Activated effector memory CD4-positive, alpha-beta T cell treated with anti-CD3 and anti-CD28 coated beads, Interleukin-2, amount 50 U/mL, for 16 hours (primary cell): ENCODE results near the gene SYNGR1.
"Not testable (repeated sequence)": the region's sequence is repeated elsewhere in the genome, so short reads cannot be mapped to it uniquely, and the experiment has no call there.

Experiments
- DNase-seq: peaks from one replicate; pipeline ENCODE4 v3.0.0-alpha.2; 2020

Gene SYNGR1

DNA sequence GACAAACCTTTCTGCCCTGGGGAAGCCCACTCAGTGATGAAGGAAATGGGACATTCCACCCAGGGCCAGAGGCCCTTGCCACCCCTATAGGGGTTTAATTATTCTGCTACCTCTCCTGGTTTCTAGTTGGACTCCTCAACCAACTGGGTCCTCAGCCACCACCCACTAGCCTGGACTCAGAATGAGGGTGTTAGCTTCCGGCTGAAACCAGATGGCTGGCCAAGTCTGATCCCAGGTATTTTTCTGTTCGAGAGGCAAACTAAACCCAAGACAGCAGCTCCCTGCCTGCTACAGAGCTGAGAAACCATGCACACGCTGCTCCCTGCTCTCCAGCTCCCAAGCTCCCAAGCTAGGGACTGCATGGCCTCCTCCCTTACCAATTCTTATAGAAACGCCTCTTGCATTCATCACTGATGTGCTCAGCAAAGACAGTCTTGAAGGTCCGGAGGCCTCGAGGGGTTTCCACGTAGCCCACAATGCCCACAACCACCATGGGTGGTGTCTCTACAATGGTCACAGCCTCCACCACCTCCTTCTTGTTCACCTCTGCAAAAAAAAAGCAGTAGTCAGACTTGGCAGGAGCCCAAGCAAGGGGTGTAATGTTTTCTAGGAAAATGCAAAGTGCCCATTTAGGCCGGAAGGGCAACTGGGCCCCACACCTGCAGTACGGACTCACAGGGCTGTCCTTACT lies 32.6 kb upstream of the SYNGR1 start:
- DNase-seq = peak; percentile 70

DNA sequence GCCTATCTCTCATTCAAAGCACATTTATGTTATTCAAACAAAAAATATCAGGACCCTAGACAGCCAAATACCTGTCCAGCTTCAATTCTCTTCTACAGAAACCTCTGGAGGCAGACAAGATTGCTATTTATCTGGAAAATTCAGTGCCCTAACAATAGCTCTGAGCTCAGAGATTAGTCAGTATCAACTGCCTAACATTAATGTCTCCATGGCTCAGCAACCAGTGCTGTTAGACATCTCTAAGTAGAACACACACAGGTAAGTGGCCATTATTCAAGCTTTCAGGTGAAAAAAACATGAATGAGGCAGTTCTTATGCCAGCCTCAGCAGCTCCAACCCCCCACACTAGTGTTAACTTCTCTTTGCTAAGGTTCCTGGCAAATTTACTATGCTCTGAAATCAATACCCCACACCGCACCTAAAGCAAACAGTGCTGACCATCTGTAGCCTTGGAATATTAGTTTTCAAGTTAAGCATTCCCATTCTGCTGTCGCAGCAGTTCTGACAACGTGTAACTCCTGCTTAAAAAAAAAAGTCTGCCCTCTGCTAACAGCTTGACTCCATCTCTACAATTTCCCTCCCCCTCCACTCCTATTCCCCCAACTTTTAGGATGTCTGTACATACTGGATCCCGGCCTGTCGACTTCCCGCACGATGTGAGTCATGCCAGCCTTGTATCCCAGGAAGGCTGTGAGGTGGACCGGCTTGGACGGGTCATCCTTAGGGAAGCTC lies 31.9 kb upstream of the SYNGR1 start:
- DNase-seq = no peak

DNA sequence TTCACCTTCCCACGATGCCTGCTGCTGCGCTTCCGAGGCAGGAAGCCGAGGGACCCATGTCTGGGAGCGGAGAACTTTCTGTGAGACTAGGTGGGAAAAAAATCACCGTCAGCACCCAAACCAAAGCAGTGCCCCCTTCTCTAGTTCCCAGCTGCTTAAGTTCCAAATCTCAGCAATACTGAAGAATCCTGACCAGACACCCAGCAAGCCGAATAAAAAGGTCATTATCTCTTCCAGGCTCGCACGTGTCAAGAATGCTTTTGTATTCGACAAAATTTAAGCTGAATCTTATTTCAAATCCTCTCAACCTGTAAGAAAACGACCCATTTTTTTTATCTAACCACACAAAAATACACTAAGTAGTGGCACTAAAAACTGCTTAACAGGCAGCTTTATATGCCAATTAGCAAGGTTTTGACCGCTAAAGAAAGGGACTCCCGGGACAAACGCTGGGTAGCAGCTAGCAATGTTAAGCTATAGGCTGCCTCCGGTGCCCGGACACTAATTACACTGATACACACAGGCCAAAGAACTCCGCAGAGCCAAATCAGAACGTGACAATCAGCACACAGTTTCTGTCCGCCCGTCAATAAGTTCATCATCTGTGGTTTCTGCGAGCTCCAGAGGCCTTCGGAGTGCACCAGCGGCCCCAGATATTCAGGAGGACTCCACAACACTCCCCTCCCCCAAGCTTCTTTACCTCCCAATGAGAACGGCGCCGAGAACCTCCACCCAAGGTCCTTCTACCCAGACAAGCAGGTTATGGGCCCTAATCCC lies 31.1 kb upstream of the SYNGR1 start:
- no peak for DNase-seq

DNA sequence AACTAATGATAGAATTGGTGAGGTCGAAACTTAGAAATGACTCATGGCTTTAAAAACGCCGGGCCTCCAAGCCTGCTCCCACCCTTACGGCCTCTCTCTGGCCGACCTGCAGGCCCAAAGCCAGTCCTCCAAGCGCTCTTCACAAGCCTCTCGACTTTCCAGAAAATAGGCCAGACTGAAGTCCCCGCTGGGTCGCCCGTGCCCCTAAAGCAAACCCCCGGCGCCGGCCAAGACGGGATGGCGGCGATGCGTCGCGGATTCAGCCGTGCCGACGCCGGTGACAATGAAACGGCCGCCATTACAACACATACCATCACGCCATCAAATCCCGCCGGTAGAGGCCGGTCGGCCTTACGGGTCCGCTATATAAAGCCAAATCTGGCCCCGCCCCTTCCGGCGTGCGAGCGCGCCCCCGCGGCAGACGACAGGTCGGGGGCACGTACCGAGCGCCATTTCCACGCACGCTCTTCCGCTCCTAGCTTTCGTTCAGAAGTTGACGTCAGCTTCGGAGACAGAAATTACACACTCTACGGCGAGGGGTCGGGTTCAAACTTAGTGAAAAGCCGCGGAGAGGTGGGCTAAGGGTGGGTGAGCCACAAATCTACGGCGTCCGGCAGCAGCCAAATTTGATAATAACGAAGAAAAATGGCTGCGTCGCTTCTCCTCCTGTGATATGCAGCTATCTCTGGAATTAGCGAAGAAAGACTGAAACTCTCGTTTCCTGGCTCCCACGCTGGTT lies 30.3 kb upstream of the SYNGR1 start, which contains the start of gene RPL3:
Gene RPL3 (minus strand): TSS at position 340 of the 739 bp plus-strand sequence. CDS start 26 bp downstream, at position 314.
- peak; percentile 99 for DNase-seq

DNA sequence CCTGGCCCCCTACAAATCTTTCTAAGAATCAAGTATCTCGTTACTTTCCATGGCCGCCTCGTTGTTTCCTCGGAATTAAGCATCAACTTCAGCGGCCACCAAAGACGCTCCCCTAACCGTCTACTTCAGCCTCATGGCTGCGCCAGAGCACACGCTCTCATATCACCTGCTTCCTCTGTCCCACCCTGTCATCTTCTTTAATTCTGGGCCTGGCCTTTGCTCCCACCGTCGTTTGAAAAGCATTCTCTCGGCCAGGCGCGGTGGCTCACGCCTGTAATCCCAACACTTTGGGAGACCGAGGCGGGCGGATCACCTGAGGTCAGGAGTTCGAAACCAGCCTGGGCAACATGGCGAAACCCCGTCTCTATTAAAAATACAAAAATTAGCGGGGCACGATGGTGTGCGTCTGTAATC lies 29.2 kb upstream of the SYNGR1 start:
- not testable (repeated sequence) for DNase-seq

DNA sequence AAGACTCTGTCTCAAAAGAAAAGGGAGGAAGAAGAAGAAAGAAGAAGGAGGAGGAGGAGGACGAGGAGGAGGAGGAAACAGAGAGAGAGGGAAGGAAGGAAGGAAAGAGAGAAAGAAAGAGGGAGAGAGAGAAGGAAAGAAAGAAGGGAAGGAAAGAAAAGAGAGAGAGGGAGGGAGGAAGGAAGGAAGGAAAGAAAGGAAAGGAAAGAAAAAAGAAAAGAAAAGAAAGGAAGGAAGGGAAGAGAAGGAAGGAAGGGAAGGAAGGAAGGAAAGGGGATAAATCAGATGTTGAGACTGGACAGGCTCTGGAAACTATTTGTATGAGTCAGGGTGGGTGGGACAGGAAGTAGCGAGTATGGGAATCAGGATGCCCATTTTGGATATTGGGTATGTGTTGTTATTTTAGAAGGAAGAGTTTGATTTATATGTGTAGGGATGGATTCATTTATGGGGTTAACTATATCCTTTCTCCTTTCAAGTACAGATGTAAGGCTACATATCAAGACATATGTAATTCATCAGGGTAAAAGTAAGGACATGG lies 24.3 kb upstream of the SYNGR1 start:
- no peak for DNase-seq

DNA sequence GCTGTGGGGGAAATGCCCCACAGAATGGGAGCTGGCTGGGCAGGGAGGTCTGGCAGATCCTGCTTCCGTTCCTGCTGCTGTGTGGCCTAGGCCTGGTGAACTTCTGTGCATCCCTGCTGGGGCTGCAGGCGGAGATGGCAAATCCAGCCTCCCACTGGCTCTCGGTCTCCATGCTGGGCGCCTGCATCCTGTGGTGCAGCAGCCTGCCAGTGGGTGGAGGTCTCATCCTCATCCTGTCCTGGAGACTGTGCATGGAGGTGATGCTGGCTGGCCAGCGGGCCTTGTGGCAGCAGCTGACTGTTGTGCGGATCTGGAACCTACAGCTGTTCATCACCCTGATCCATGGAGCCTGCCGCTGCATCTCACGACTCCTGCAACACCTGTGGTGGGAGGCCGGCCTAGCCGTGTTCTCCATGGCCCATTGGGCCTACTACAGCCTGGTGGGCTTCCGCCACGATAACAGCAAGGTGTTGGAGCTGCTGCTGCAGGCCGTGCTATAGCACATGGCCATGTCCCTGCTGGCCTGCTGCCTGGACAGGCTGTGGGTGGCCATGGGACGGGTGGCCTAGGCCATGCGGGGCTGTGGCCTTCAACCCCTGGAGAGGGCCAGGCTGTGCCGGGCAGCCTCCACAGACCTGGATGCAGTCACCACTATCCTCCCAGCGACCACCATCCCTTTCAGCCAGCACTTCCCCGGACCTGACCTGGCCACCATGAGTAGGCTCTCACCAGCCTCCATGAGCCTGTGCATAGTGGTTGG lies 21.6 kb upstream of the SYNGR1 start:
- no peak for DNase-seq

DNA sequence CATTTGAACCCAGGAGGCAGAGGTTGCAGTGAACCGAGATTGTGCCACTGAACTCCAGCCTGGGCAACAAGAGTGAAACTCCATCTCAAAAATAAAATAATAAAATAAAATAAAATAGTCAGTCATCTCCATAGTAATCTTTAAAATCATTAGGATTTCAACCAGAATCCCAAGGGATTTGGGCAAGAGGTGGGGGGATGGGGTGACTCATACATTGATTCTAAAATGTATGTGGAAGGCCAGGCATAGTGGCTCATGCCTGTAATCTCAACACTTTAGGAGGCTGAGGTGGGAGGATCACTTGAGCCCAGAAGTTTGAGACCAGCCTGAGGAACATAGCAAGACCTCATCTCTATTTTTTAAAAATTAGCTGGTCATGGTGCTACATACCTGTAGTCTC lies 19.2 kb upstream of the SYNGR1 start:
- DNase-seq = not testable (repeated sequence)

DNA sequence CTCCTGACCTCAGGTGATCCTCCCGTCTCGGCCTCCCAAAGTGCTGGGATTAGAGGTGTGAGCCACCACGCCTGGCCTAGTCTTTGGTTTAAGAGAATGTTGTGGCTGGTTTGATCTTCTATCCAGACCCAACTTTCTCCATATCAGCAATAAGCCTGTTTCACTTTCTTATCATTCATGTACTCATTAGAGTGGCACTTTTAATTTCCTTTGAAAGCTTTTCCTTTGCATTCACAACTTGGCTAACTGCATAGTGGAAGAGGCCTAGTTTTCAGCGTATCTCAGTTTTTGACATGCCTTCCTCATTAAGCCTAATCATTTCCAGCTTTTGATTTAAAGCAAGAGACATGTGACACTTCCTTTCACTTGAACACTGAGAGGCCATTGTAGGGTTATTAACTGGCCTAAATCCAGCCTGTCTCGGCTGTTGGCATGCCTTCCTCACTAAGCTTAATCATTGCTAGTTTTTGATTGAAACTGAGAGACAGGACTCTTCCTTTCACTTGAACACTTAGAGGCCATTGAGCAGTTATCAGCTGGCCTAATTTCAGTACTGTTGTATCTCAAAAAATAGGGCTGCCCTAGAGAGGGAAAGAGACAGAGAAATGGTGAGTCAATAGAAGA lies 17.2 kb upstream of the SYNGR1 start:
- no peak for DNase-seq

DNA sequence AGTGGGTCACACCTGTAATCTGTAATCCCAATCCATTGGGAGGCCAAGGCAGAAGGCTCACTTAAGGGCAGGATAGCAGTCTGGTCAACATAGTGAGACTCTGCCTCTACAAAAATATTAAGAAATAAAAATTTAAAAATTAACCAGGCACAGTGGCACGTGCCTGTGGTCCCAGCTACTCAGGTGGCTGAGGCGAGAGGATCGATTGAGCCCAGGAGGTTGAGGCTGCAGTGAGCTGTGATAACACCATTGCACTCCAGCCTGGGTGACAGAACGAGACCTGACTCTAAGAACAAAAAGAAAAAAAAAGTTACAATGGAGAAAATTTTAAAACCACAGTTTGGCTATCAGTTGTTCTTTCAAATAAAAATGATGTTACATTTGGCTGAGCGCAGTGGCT lies 13.4 kb upstream of the SYNGR1 start:
- no peak for DNase-seq

DNA sequence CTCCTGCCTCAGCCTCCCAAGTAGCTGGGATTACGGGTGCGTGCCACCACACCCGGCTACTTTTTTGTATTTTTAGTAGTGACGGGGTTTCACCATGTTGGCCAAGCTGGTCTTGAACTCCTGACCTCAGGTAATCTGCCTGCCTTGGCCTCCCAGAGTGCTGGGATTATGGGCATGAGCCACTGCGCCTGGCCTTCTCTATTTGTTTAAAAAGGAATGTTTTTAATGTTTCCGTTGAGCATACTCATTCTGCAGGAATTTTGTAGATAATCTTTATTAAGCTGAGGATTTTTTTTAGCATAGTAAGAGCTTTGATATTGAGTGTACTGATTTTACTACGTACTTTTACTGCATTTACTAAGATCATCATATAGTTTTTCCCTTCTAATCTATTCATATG lies 10.0 kb upstream of the SYNGR1 start:
- not testable (repeated sequence) for DNase-seq

DNA sequence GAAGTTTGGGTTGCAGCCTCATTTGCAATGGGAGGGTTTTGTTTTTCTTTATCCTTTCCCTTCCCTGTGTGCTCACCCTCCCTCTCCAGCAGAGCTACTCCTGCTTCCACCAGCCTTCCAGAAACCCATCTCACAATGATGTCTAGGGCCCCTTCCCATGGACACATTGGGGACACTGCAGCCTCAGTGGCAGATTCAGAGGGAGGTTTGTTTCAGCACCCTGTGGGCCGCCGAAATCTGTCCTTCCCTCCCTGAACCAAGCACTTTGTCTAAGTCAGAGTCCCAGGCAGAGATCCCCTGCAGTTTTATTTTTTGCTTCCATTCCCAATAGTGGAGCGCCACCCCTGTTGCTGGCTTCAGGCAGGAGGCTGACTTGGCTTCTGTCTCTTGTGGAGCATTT lies 8.6 kb upstream of the SYNGR1 start:
- no peak for DNase-seq

DNA sequence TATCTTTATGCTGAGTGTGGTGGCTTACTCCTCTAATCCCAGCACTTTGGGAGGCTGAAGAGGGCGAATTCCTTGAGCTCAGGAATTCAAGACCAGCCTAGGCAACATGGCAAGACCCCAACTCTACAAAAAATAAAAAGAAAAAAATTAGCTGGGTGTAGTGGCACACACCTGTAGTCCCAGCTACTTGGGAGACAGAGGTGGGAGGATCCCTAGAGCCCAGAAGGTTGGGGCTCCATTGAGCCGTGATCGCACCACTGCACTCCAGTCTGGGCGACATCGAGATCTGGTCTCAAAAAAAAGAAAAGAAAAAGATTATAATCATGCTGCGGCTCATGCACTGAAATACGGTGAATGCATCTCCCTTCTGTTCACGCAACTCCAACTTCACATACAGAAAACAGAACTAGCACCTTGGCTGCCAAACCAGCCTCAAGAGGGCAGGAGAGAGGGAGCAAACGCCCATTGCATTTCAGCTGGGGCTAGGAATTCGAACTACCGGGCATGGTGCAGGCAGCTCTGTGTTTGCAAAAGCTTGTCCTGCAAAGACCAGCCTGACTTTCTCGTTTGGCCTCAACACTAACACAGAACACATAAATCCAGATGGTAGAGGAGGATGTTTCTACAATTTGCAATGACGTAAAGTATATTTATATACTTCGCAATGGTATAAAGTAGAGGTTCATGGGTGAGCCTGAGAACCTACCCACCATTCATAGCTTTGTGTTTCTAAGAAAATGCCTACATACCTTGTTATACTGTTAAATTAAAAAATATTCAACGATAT lies 6.3 kb upstream of the SYNGR1 start:
- peak; percentile 77 for DNase-seq

DNA sequence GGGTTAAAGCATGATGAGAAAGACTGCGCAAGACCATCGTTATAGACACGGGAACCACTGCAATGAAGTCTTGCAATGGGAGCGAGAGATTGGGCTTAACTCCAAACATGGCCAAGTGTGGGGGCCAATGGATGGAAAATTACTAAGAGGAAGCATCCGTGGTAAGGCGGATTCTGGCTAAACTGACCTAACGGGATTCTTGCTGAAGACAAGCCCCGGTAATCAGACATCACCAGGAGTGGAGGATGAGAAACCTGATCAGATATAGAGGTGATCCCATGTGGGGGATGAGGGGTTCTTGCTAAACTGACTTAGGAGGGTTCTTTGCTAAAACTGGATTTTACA lies 5.8 kb upstream of the SYNGR1 start:
- DNase-seq = no peak

DNA sequence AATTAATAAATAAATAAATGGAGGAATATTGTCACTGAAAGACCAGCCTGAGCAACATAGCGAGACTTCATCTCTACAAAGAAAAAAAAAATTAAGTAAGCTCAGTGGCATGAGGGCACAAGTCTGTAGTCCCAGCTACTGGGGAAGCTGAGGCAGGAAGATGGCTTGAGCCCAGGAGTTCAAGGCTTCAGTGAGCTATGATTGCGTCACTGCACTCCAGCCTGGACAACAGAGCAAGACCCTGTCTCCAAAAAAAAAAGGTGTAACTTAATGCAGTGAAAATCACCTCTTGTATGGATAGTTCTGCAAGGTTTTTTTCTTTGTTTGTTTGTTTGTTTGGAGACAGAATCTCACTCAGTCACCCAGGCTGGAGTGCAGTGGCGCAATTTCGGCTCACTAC lies 4.6 kb upstream of the SYNGR1 start:
- no peak for DNase-seq

DNA sequence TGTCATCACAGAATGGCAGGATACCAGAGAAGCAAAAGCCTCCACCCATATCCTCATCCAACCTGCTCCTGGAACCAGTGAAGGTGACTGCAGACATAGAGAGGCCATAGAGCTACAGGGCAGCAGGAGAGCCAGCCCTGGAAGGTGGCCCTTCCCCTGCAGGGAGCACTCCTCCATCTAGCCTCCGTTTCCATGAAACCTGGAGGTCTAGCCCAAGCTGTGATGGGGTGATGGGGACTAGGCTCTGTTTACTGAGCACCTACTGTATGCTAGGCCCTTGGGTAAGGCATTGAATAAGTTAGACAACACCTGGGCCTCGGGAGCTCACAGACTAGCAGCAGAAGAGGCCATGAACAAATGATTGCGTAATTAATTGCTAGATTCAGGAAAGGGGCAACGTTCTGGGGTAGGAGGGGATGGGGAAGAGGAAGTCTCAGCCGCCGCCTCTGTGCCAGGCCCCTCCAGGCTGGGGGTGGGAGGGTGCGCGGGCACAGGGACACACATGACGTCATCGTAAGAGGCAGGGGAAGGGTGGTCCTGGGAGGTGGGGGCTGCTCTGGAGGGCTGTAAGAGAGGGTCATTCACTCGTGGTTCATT lies 784 bp upstream of the SYNGR1 start:
- DNase-seq = no peak

DNA sequence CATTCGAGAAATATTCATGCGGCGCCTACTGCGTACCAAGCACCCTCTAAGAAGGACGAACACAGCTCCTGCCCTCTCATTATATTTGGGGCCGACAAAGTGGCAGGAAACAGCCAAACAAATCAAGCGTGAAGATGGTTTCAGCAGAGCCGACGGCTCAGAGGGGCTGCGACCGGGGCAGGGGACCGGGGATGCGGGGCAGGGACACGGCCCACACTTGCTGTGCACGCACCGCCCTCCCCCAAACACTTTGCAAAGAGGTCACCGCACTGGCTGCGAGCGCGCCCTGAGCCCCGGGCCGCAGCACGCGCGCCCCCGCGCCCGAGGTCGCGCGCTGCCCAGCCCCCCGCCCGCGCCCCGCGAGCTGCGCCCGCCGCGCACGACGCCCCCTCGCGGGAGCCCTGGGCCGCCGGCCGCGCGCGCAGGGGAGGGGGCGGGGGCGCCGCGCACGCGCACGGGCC lies 255 bp upstream of the SYNGR1 start:
- no peak for DNase-seq

DNA sequence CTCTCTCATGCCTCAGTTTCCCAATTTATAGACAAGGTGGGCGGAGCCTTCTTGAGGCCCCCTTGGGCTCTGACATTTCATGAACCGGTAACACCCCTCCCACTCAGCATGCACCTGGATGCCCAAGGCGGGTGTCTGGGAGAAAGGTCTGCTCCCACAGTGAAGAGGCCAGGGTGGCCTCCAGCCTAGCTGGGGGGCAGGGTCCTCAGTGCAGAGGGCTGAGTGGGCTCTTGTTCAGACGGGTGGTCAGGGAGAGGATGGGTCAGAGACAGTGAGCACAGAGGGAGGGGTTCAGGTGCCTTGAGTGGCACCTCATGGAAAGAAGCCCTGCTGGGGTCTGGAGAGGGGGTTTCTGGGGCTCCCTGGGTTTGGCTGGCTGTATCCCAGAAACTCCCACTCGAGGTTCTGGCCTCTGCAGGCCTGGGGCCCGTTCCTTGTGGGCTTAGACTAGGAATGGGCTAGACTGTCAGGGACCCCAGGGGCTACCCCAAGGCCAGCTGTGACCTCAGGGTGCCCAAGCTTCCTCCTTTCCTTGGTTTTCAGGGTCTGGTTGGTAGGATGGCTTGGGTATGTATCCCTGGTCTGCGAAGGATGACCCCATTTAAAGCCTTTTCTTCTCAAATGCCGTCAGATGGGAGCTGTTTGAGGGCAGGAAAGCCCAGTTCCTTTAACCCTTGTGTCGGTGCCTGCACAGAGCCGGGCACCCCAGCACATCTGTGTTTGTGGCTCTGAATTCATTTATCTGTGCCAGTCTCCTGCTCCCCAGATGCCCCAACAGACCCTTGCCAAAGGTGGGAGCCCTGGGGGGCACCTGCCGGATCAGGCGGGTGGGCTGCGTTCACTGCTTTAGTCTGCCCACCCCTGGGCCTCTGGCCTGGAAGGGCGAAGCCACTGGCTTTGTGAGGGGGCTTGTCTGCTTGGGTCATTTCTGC lies 1.2 kb downstream of the SYNGR1 start:
- no peak for DNase-seq

DNA sequence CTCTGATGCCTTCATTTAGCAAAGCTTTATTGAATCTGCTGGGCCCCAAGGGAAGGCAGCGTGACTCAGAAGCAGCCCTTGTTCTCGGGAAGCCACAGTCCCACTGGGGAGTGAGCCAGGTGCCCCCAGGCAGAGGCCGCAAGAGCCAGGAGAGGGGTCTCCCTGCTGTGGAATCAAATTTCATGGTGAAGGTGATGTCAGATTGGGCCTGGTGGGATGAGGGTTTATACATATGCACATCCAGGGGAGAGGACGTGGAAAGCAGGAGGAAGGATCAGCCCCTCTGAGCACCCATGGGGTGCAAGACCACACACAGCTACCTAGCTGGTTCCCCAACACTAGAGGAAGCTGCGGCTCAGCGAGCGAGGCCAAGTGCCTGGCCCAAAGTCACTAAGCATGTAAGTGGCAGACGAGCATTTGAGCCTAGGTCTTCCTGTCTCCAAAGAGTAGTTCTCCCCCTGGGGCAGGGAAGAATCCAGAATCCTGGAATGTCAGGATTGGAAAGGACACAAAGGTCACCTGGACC lies 2.0 kb downstream of the SYNGR1 start:
- no peak for DNase-seq
